ENCODE results near the gene ICA1. TPM values are rescaled to one million over a fixed set of nuclear protein-coding genes. Genes with fewer than 3 reads are reported as not detected.
A peak's percentile ranks its signal among the peaks of the same experiment; 100 is the strongest.

Gene ICA1
- total and polyA plus RNA-seq, 12 donors: 29.5 to 92.1 (median 56.8) TPM

- H3K4me1 ChIP-seq: peaks cover 0 to 15% (median 0%) of the 10 kb centered on the region in 9 donors
- no peaks in the 10 kb centered on the region for H3K27me3 ChIP-seq
- no peaks in the 10 kb centered on the region for H3K9me3 ChIP-seq
- H3K36me3 ChIP-seq: peaks cover 0 to 83% (median 7%) of the 10 kb centered on the region in 9 donors
- intact Hi-C loops (cut with DNase I): no loop called here
- peak overlapping the region in 1 of 10 donors; percentile 20 for H3K27ac ChIP-seq
- no peak for TF ChIP-seq CTCF (IDR thresholded peaks at IDR 0.05)
- WGBS, 2 donors: 76 to 91% methylated on average over 3 of the region's 3 CpGs
- ATAC-seq: no peak
- DNase-seq: no peak
- no peak overlapping the region for H3K4me3 ChIP-seq
These were observed 140.7 kb downstream of the ICA1 start for GRCh38 chr7:8121243-8121642.

- no peak for TF ChIP-seq CTCF (IDR thresholded peaks at IDR 0.05)
- Histone ChIP-seq H3K4me3 (no peak overlapping the region), H3K36me3 (peaks cover 0 to 76% (median 7%) of the 10 kb centered on the region in 9 donors), H3K9me3 (no peaks in the 10 kb centered on the region), H3K27ac (peak overlapping the region in 1 of 10 donors; percentile 20), H3K4me1 (peaks cover 0 to 8% (median 0%) of the 10 kb centered on the region in 9 donors), H3K27me3 (no peaks in the 10 kb centered on the region)
- intact Hi-C loops (cut with DNase I): no loop called here
- DNase-seq: no peak
- ATAC-seq: peak in 1 of 8 donors; percentile 46
- WGBS, 2 donors: 83 to 87% methylated on average over 12 of the region's 12 CpGs
These were observed 141.4 kb downstream of the ICA1 start for GRCh38 chr7:8120390-8121058.

- Histone ChIP-seq H3K4me3 (no peak overlapping the region), H3K27me3 (no peaks in the 10 kb centered on the region), H3K27ac (no peak overlapping the region), H3K36me3 (peaks cover 0 to 64% (median 7%) of the 10 kb centered on the region in 9 donors), H3K4me1 (peaks cover 0 to 4% (median 0%) of the 10 kb centered on the region in 9 donors), H3K9me3 (no peaks in the 10 kb centered on the region)
- intact Hi-C loops (cut with DNase I): no loop called here
- DNase-seq: no peak
- WGBS, 2 donors: 87 to 89% methylated on average over 8 of the region's 8 CpGs
- TF ChIP-seq CTCF (IDR thresholded peaks at IDR 0.05): no peak
- no peak for ATAC-seq
These were observed 142.7 kb downstream of the ICA1 start for GRCh38 chr7:8119262-8119661.

- Histone ChIP-seq H3K4me3 (no peak overlapping the region), H3K27ac (no peak overlapping the region), H3K4me1 (peaks cover 0 to 4% (median 0%) of the 10 kb centered on the region in 9 donors), H3K9me3 (no peaks in the 10 kb centered on the region), H3K27me3 (no peaks in the 10 kb centered on the region), H3K36me3 (peaks cover 0 to 51% (median 7%) of the 10 kb centered on the region in 9 donors)
- no peak for ATAC-seq
- intact Hi-C loops (cut with DNase I): no loop called here
- WGBS, 2 donors: 81 to 86% methylated on average over 2 of the region's 2 CpGs
- no peak for TF ChIP-seq CTCF (IDR thresholded peaks at IDR 0.05)
- no peak for DNase-seq
These were observed 144.8 kb downstream of the ICA1 start for GRCh38 chr7:8117195-8117594.

Measured in heart right ventricle (tissue), 16 donors.